ENCODE data around the gene CHCHD6. TPM values are rescaled to one million over a fixed set of nuclear protein-coding genes. Genes with fewer than 3 reads are reported as not detected.

Gene CHCHD6
- total and polyA plus RNA-seq, 2 donors (not counting 3 experiments of a cell fraction or from before 2014, with no cell fraction given), result 8.4 to 10.1 TPM

GRCh38 chr3:126872701-126873342, 168.8 kb downstream of the CHCHD6 start:
- Histone ChIP-seq H3K9ac (replicated peaks; ENCODE audit: extremely low read depth, insufficient read depth, low read length) (no peak overlapping the region), H3K27ac (ENCODE audit: insufficient read depth, low read depth, low read length) (no peak overlapping the region), H3K27me3 (ENCODE audit: control insufficient read depth in 2 of 2, insufficient read depth in 2 of 2, low read length in 2 of 2) (no peaks in the 10 kb centered on the region), H3K4me2 (ENCODE audit: insufficient read depth, low read length) (no peak overlapping the region), H3K9me1 (replicated peaks; ENCODE audit: control insufficient read depth, extremely low read depth, insufficient read depth, low read length) (no peaks in the 10 kb centered on the region), H3K36me3 (ENCODE audit: control insufficient read depth in 2 of 2, extremely low read depth in 1 of 2, insufficient read depth in 2 of 2, low read length in 2 of 2) (no peaks in the 10 kb centered on the region), H3K79me2 (ENCODE audit: control insufficient read depth, insufficient read depth, low read length) (no peaks in the 10 kb centered on the region), H3K4me3 (replicated peaks in 1 of 3; ENCODE audit: insufficient read depth in 1 of 3, low read depth in 1 of 3, low read length in 3 of 3) (no peak overlapping the region), H4K20me1 (replicated peaks; ENCODE audit: control insufficient read depth, extremely low read depth, insufficient read depth, low read length) (no peaks in the 10 kb centered on the region), H3K9me3 (replicated peaks; ENCODE audit: control insufficient read depth, insufficient read depth, low read length) (no peaks in the 10 kb centered on the region), H3K4me1 (ENCODE audit: control insufficient read depth, extremely low read depth, insufficient read depth, low read length) (no peaks in the 10 kb centered on the region), H2AFZ (ENCODE audit: low read depth, low read length) (no peak overlapping the region)
- DNase-seq (ENCODE audit: low read depth, low spot score) (no peak), FAIRE-seq (no peak)
- dilution Hi-C loops (cut with MboI; ENCODE audit: extremely low pct_ligation_motif_present, low sequenced_read_pairs), result no loop called here
- TF ChIP-seq CTCF (IDR thresholded peaks at IDR 0.05; ENCODE audit: extremely low read depth in 1 of 2, insufficient read depth in 1 of 2, low read depth in 1 of 2, low read length in 2 of 2), result no peak
- TF ChIP-seq POLR2A (IDR thresholded peaks at IDR 0.05; ENCODE audit: low read depth, low read length), result no peak
- TF ChIP-seq MYC (IDR thresholded peaks at IDR 0.05; ENCODE audit: low read depth, low read length), result no peak
- TF ChIP-seq MAX (IDR thresholded peaks at IDR 0.05; ENCODE audit: insufficient read depth, insufficient read length), result no peak
- no peak for TF ChIP-seq JUN (IDR thresholded peaks at IDR 0.05; ENCODE audit: borderline replicate concordance, insufficient read depth, insufficient read length, low read depth)
- no peak for TF ChIP-seq FOS (IDR thresholded peaks at IDR 0.05; ENCODE audit: borderline replicate concordance, insufficient read depth, low read length)
- no peak for TF ChIP-seq EZH2 (IDR thresholded peaks at IDR 0.05; ENCODE audit: borderline replicate concordance, low read depth, low read length, severe bottlenecking)
- no peak for TF ChIP-seq POLR2AphosphoS5 (IDR thresholded peaks at IDR 0.05; ENCODE audit: insufficient read depth, low read depth, low read length)
- TF ChIP-seq GATA2 (IDR thresholded peaks at IDR 0.05; ENCODE audit: insufficient read depth, insufficient read length, low read depth, low read length), result no peak
- no TSS peak for BruUV-seq (replicated peaks)
- intact Hi-C loops (cut with micrococcal nuclease), result no loop called here
- ChIA-PET CTCF (no interaction called here), POLR2A (no interaction called here)

Data from endothelial cell of umbilical vein (primary cell).